GM21390 (cell line): ENCODE data around the gene PLAC9.

ENCODE experiments used
- ATAC-seq: cut with Tn5 transposase; IDR thresholded peaks from one replicate; pipeline ENCODE4 v1.9.1; 2021; ENCODE audit not compliant: unreplicated experiment

Gene PLAC9

GRCh38 chr10:80177781-80178636, 45.5 kb downstream of the PLAC9 start:
- no peak for ATAC-seq

- ATAC-seq, result no peak
Measured at GRCh38 chr10:80182986-80183385, 50.5 kb downstream of the PLAC9 start.

- no peak for ATAC-seq
Measured at GRCh38 chr10:80183436-80183835, 50.9 kb downstream of the PLAC9 start.

- no peak for ATAC-seq
Measured at GRCh38 chr10:80184291-80184690, 51.8 kb downstream of the PLAC9 start.

- no peak for ATAC-seq
Measured at GRCh38 chr10:80185578-80186299, 53.2 kb downstream of the PLAC9 start.

- ATAC-seq, result no peak
Measured at GRCh38 chr10:80186364-80187012, 54.0 kb downstream of the PLAC9 start.

GRCh38 chr10:80187060-80187459, 54.5 kb downstream of the PLAC9 start:
- ATAC-seq, result no peak

- peak; percentile 93 for ATAC-seq
Measured at GRCh38 chr10:80187465-80188409, 55.2 kb downstream of the PLAC9 start.

GRCh38 chr10:80188713-80189112, 56.2 kb downstream of the PLAC9 start:
- no peak for ATAC-seq

GRCh38 chr10:80191589-80192270, 59.2 kb downstream of the PLAC9 start:
- no peak for ATAC-seq

- no peak for ATAC-seq
Measured at GRCh38 chr10:80192553-80192952, 60.0 kb downstream of the PLAC9 start.

GRCh38 chr10:80194373-80195045, 62.0 kb downstream of the PLAC9 start:
- ATAC-seq, result no peak
